B cell (primary cell): Measurements from ENCODE around the gene CACNG7.

ENCODE experiments used
- EZH2 ChIP-seq: IDR thresholded peaks from 2 replicates; pipeline ENCODE4 v1.6.1; 2012; ENCODE audit warnings: borderline replicate concordance, low read depth, mild to moderate bottlenecking, moderate library complexity, low read length; ENCODE audit not compliant: insufficient read depth, poor library complexity, severe bottlenecking
- TF ChIP-seq, protein P1 (sequence below): fragments of 200-600 bp; IDR thresholded peaks from one replicate; pipeline ENCODE4 v1.8.0; 2022; ENCODE audit warnings: antibody characterized with exemption, mild to moderate bottlenecking

GRCh38 chr19:53947624-53948023 is 38.5 kb downstream of the CACNG7 start:
- TF ChIP-seq, protein P1, sequence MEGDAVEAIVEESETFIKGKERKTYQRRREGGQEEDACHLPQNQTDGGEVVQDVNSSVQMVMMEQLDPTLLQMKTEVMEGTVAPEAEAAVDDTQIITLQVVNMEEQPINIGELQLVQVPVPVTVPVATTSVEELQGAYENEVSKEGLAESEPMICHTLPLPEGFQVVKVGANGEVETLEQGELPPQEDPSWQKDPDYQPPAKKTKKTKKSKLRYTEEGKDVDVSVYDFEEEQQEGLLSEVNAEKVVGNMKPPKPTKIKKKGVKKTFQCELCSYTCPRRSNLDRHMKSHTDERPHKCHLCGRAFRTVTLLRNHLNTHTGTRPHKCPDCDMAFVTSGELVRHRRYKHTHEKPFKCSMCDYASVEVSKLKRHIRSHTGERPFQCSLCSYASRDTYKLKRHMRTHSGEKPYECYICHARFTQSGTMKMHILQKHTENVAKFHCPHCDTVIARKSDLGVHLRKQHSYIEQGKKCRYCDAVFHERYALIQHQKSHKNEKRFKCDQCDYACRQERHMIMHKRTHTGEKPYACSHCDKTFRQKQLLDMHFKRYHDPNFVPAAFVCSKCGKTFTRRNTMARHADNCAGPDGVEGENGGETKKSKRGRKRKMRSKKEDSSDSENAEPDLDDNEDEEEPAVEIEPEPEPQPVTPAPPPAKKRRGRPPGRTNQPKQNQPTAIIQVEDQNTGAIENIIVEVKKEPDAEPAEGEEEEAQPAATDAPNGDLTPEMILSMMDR, result no peak
- no peak for TF ChIP-seq EZH2
